Measurements from ENCODE around the gene ETV6.

- TF ChIP-seq POLR2A (IDR thresholded peaks at IDR 0.05; ENCODE audit: low read length): no peak
- no peak for TF ChIP-seq GATA1 (IDR thresholded peaks at IDR 0.05; ENCODE audit: low read depth, low read length)
Observed at GRCh38 chr12:11884706-11885105, 235.2 kb downstream of the ETV6 start.

Data from erythroblast (primary cell).